Thymus (tissue), 11 donors: ENCODE results near the gene HJURP. TPM values are rescaled to one million over a fixed set of nuclear protein-coding genes. Genes with fewer than 3 reads are reported as not detected.

Source experiments
- DNase-seq, 9 donors: peaks; one replicate each; pipeline ENCODE4 v3.0.0-alpha.2; 2013; ENCODE audit warnings: low spot score in 9 of 9, low read depth in 6 of 9, missing footprints in 1 of 9
- H3K27ac ChIP-seq, 2 donors: one replicate each; pipeline ENCODE4 v1.5.1; 2013; ENCODE audit warnings: control low read depth in 1 of 2, low read depth in 1 of 2, low read length in 1 of 2, mild to moderate bottlenecking in 1 of 2, moderate library complexity in 1 of 2
- H3K27me3 ChIP-seq, 2 donors: one replicate each; pipeline ENCODE4 v1.5.1; 2013; ENCODE audit warnings: low read length in 1 of 2; ENCODE audit not compliant: control insufficient read depth in 2 of 2, insufficient read depth in 1 of 2
- H3K36me3 ChIP-seq, 2 donors: one replicate each; pipeline ENCODE4 v1.5.1; 2013; ENCODE audit warnings: low read length in 1 of 2, mild to moderate bottlenecking in 1 of 2, moderate library complexity in 1 of 2; ENCODE audit not compliant: control insufficient read depth in 2 of 2, insufficient read depth in 2 of 2
- H3K4me1 ChIP-seq, 2 donors: one replicate each; pipeline ENCODE4 v1.5.1; 2013; ENCODE audit warnings: low read length in 2 of 2; ENCODE audit not compliant: control insufficient read depth in 2 of 2, insufficient read depth in 2 of 2
- H3K4me3 ChIP-seq, 2 donors: one replicate each; pipeline ENCODE4 v1.5.1; 2013; ENCODE audit warnings: low read length in 2 of 2, control low read depth in 1 of 2, mild to moderate bottlenecking in 1 of 2
- H3K9me3 ChIP-seq, 2 donors: one replicate each; pipeline ENCODE4 v1.5.1; 2013; ENCODE audit warnings: low read length in 1 of 2, mild to moderate bottlenecking in 1 of 2; ENCODE audit not compliant: control insufficient read depth in 2 of 2, insufficient read depth in 1 of 2
- WGBS: extraction: QIAGEN DNeasy Blood & Tissue Kit; methylation state at CpG from one replicate; pipeline ENCODE4 v1.1.7; 2013; 5-methylcytosine and 5-hydroxymethylcytosine counted together
- polyA plus RNA-seq: library from polyadenylated mRNA; stranded (reverse); fragments of 200-250 nt; gene quantifications from one replicate; pipeline ENCODE4 v1.2.3, GENCODE V29; 2013
- total RNA-seq: library from RNA; stranded (reverse); fragments of 120-200 nt; gene quantifications from one replicate; pipeline ENCODE4 v1.2.4, GENCODE V29; 2013
- donor health status: healthy.

Gene HJURP
- total and polyA plus RNA-seq, 2 donors: 5.8 to 29.7 TPM

DNA sequence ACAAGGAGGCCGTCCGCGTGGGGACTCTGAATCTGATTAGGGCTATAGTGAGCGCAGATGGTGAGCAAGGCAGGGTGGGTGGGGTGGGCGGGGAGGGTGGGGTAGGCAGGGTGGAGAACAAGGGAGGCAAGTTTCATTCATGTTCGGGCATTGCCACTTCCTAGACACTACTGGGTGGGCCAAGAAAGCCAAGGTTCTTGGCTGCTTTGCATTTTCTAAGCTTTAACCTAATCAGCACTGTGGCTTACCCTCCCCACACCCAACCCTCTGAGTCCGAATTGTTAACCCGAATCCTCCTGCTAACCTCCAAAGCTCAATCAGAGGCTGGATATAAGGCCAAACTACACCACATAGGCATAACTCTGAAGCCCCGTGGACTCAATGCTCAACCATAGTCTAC is 58.1 kb downstream of the HJURP start:
- H3K27me3 ChIP-seq: no peaks in the 10 kb centered on the region
- 94% methylated on average over 9 of the region's 9 CpGs for WGBS
- peaks cover 0 to 4% of the 10 kb centered on the region in 2 donors for H3K9me3 ChIP-seq
- H3K27ac ChIP-seq: no peak overlapping the region
- H3K36me3 ChIP-seq: no peaks in the 10 kb centered on the region
- no peaks in the 10 kb centered on the region for H3K4me1 ChIP-seq
- DNase-seq: no peak
- no peak overlapping the region for H3K4me3 ChIP-seq

- H3K4me3 ChIP-seq: no peak overlapping the region
- no peaks in the 10 kb centered on the region for H3K36me3 ChIP-seq
- no peak overlapping the region for H3K27ac ChIP-seq
- WGBS: 96% methylated on average over 13 of the region's 13 CpGs
- H3K9me3 ChIP-seq: peaks cover 0 to 4% of the 10 kb centered on the region in 2 donors
- DNase-seq: no peak
- H3K4me1 ChIP-seq: no peaks in the 10 kb centered on the region
- H3K27me3 ChIP-seq: no peaks in the 10 kb centered on the region
Measured at GRCh38 chr2:233795735-233796171, 58.6 kb downstream of the HJURP start.

- DNase-seq: no peak
- no peak overlapping the region for H3K27ac ChIP-seq
- no peaks in the 10 kb centered on the region for H3K27me3 ChIP-seq
- no peaks in the 10 kb centered on the region for H3K36me3 ChIP-seq
- no peaks in the 10 kb centered on the region for H3K4me1 ChIP-seq
- no peak overlapping the region for H3K4me3 ChIP-seq
- WGBS: 88% methylated on average over 17 of the region's 17 CpGs
- H3K9me3 ChIP-seq: peaks cover 0 to 2% of the 10 kb centered on the region in 2 donors
Measured at GRCh38 chr2:233794128-233794658, 60.1 kb downstream of the HJURP start.

DNA sequence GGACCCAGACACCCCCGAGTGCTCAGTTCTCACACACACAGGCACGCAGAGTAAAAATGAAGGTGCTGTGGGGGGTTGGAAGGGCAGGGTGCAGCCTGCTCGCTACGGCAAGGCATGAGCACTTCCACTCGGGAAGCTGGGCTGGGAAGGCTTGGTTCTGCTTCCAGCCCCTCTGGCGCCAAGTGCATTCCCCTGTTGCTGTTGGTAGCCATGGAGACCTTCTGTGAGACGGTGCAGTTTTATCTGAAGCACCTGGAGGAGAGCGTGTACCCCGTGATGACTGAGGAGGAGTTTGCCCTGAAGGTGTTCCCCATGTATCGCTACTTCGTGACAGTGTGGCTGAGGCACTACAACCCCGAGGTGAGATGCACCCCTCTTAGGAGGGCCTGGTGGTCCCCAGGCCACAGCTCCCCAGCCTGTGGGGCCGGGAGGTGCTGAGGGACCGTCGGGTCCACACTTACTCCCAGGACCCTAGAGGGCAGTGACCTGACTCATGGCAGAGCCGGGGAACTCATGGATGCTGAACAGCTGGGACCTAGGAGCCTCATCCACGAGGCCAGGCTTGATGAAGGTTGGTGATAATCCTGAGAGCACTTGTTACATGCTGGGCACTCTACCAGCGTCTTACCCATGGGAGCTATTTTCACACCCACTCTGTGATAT is 60.7 kb downstream of the HJURP start:
- no peaks in the 10 kb centered on the region for H3K36me3 ChIP-seq
- no peaks in the 10 kb centered on the region for H3K9me3 ChIP-seq
- DNase-seq: no peak
- no peak overlapping the region for H3K27ac ChIP-seq
- H3K4me3 ChIP-seq: no peak overlapping the region
- no peaks in the 10 kb centered on the region for H3K27me3 ChIP-seq
- 93% methylated on average over 18 of the region's 18 CpGs for WGBS
- H3K4me1 ChIP-seq: no peaks in the 10 kb centered on the region

DNA sequence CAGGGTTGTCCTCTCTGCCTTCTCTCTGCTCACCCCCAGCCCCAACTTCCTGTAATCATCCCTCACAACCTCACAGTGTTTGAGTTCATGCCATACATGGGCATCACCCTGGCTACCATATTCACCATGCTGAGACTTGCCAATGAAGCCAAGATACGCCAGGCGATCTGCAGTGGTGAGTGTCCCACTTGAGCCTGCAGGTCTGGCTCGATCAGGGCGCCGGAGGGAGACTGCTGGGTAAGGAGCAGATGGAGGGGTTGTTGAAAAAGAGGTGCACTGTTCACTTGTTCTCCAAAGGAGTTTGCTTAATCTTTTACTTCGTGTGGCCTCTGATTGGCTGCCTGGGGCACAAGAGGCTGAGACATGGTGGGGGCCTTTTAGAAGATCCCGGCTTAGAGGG is 61.6 kb downstream of the HJURP start:
- Histone ChIP-seq H3K27ac (no peak overlapping the region), H3K4me1 (no peaks in the 10 kb centered on the region), H3K4me3 (no peak overlapping the region), H3K9me3 (no peaks in the 10 kb centered on the region), H3K27me3 (no peaks in the 10 kb centered on the region), H3K36me3 (no peaks in the 10 kb centered on the region)
- DNase-seq: no peak
- 95% methylated on average over 7 of the region's 7 CpGs for WGBS

GRCh38 chr2:233791883-233792329 is 62.4 kb downstream of the HJURP start:
- no peak for DNase-seq
- WGBS: 88% methylated on average over 9 of the region's 9 CpGs
- Histone ChIP-seq H3K4me1 (no peaks in the 10 kb centered on the region), H3K27me3 (no peaks in the 10 kb centered on the region), H3K9me3 (no peaks in the 10 kb centered on the region), H3K27ac (no peak overlapping the region), H3K36me3 (no peaks in the 10 kb centered on the region), H3K4me3 (no peak overlapping the region)

- H3K36me3 ChIP-seq: no peaks in the 10 kb centered on the region
- 95% methylated on average over 18 of the region's 18 CpGs for WGBS
- no peak overlapping the region for H3K4me3 ChIP-seq
- H3K27me3 ChIP-seq: no peaks in the 10 kb centered on the region
- no peaks in the 10 kb centered on the region for H3K9me3 ChIP-seq
- no peak overlapping the region for H3K27ac ChIP-seq
- no peak for DNase-seq
- no peaks in the 10 kb centered on the region for H3K4me1 ChIP-seq
Measured at GRCh38 chr2:233791151-233791882, 63.0 kb downstream of the HJURP start.

GRCh38 chr2:233789554-233789953 is 64.8 kb downstream of the HJURP start:
- H3K4me1 ChIP-seq: no peaks in the 10 kb centered on the region
- H3K36me3 ChIP-seq: no peaks in the 10 kb centered on the region
- no peak overlapping the region for H3K4me3 ChIP-seq
- DNase-seq: no peak
- no peaks in the 10 kb centered on the region for H3K9me3 ChIP-seq
- WGBS: 96% methylated on average over 7 of the region's 7 CpGs
- no peaks in the 10 kb centered on the region for H3K27me3 ChIP-seq
- H3K27ac ChIP-seq: no peak overlapping the region
